ENCODE data around the gene C1RL.

Gene C1RL

DNA sequence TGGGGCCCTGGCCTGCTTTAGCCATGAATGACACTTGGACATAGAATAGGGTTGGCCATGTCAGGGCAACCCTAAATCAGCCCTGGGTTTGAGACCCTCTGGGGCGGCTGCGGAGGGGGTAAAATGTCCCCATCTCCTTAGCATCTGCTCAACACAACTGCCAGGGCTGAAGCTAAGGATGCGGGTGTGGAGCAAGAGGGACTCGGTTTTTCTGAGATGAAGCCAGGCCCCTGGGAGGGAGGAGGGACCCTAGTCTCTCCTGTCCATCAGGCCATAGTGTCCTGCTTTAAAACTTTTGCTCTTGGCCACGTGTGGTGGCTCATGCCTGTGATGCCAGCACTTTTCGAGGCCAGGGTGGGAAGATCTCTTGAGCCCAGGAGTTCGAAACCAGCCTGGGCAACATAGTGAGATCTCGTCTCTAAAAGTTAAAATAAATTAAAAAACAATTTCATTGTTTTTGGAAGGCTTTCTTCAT lies 16.0 kb downstream of the C1RL start:
- no peak overlapping the region for H3K4me3 ChIP-seq (ENCODE audit: low read length)
- no peak for DNase-seq (ENCODE audit: low read depth)
- no peak for TF ChIP-seq CTCF (IDR thresholded peaks at IDR 0.05; ENCODE audit: insufficient read depth, low read depth, low read length, missing control alignments)

DNA sequence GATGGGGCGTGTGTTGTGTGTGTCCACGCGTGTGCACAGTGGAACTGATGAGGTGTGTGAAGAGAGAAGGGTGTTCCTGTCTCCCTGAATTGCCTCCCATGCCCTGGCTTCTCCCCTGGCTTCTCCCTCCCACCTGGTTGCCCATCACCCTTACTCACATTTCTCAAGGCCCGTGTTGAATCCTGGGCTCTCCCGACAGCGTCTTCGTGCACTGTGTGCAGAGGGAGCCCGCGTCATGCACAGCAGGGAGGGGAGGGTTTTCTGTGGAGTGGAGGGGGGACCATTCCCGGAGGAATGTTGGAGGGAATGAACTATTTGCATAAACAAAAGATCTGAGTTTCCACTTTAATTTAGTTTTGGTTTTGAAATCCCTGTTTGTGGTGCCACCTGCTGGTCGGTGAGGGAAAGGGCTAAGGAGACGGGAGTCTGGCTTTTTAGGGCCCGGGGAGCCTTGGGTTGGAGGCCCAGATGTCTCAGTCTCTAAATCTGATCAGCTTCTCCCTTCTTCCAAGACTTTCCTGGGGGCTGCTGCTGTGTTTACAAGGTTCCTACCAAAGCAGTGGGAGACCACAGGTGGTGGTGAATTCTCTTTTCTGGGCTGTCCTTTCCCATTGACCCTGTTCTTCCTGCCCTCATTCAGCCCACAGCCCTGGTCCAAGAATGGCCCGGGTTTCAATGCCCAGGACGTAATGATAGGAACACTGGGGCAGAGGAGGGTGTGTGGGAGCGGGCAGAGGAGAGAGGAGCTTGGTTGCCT lies 16.6 kb downstream of the C1RL start, which contains the start of gene C1R:
C1R (minus strand) TSS at position 217 of the 757 bp plus-strand sequence; CDS start at position 160, 57 bp downstream.
- peak; percentile 93 for TF ChIP-seq CTCF (IDR thresholded peaks at IDR 0.05; ENCODE audit: insufficient read depth, low read depth, low read length, missing control alignments)
- peak; percentile 65 for DNase-seq (ENCODE audit: low read depth)
- H3K4me3 ChIP-seq (ENCODE audit: low read length): peak within 1 kb of the TSS; percentile 38

- no peak overlapping the region for H3K4me3 ChIP-seq (ENCODE audit: low read length)
- no peak for DNase-seq (ENCODE audit: low read depth)
Observed at GRCh38 chr12:7091660-7092228, 17.3 kb downstream of the C1RL start.

GRCh38 chr12:7091171-7091570 lies 17.8 kb downstream of the C1RL start:
- H3K4me3 ChIP-seq (ENCODE audit: low read length): no peak overlapping the region
- DNase-seq (ENCODE audit: low read depth): no peak
- no peak for TF ChIP-seq CTCF (IDR thresholded peaks at IDR 0.05; ENCODE audit: insufficient read depth, low read depth, low read length, missing control alignments)

More at GRCh38 chr12:7091660-7092228, 17.3 kb downstream of the C1RL start:
- TF ChIP-seq CTCF (IDR thresholded peaks at IDR 0.05; ENCODE audit: insufficient read depth, low read depth, low read length, missing control alignments): no peak

GRCh38 chr12:7090222-7090998 lies 18.6 kb downstream of the C1RL start:
- no peak overlapping the region for H3K4me3 ChIP-seq (ENCODE audit: low read length)
- TF ChIP-seq CTCF (IDR thresholded peaks at IDR 0.05; ENCODE audit: insufficient read depth, low read depth, low read length, missing control alignments): no peak
- DNase-seq (ENCODE audit: low read depth): peak; percentile 50

DNA sequence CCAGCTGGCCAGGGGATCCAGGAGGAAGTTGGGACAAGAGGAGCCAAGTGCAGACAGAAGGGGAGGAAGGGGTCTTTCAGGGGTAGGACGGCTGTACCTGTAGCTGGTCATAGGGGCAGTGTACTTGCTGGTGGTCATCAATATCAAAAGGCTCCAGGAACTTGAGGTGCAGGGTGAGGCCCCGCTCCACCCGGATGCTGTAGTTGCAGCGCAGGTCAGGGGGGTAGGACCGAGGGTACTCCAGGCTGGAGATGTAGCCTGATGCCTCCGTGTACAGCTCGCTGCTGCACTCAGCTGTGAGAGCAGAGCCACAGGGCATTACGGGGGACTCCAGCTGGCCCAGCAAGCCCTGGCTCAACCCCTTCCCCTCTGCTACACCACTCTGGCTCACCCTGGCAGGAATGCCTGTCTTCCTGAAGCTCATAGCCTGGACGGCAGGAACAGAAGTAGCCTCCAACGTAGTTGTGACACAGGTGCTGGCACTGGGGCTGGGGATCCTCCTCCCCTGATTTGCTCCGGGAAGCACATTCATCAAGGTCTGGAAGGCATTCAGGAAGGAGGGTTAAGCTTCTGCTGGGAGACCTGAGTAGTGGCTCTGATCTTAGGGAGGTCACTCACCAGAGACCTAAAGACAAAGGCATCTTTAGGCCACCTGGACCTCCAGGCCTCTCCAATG lies 19.7 kb downstream of the C1RL start:
- TF ChIP-seq CTCF (IDR thresholded peaks at IDR 0.05; ENCODE audit: insufficient read depth, low read depth, low read length, missing control alignments): no peak
- H3K4me3 ChIP-seq (ENCODE audit: low read length): no peak overlapping the region
- no peak for DNase-seq (ENCODE audit: low read depth)
